IPS-15b (cell line): ENCODE measurements around the gene GNGT1.
A peak's percentile ranks its signal among the peaks of the same experiment; 100 is the strongest.
"Not testable (repeated sequence)": the region's sequence is repeated elsewhere in the genome, so short reads cannot be mapped to it uniquely, and the experiment has no call there.

Source experiments
- H3K27me3 ChIP-seq: one replicate; pipeline ENCODE4 v1.6.1; 2013; ENCODE audit warnings: low read length; ENCODE audit not compliant: control insufficient read depth, insufficient read depth
- H3K36me3 ChIP-seq: one replicate; pipeline ENCODE4 v1.6.1; 2013; ENCODE audit warnings: low read length; ENCODE audit not compliant: control insufficient read depth, insufficient read depth
- H3K4me1 ChIP-seq: one replicate; pipeline ENCODE4 v1.6.1; 2013; ENCODE audit warnings: mild to moderate bottlenecking, low read length; ENCODE audit not compliant: control insufficient read depth, insufficient read depth
- H3K4me3 ChIP-seq: one replicate; pipeline ENCODE4 v1.5.1; 2013; ENCODE audit warnings: low read depth, low read length
- H3K9ac ChIP-seq: one replicate; pipeline ENCODE4 v1.6.1; 2013; ENCODE audit warnings: low read depth, mild to moderate bottlenecking, low read length
- H3K9me3 ChIP-seq: one replicate; pipeline ENCODE4 v1.6.1; 2013; ENCODE audit warnings: mild to moderate bottlenecking, low read length; ENCODE audit not compliant: control insufficient read depth, insufficient read depth

The GNGT1 gene

GRCh38 chr7:93884541-93884940 is 21.8 kb upstream of the GNGT1 start:
- no peak overlapping the region for H3K4me3 ChIP-seq

GRCh38 chr7:93889261-93889660 is 17.1 kb upstream of the GNGT1 start:
- H3K9ac ChIP-seq: no peak overlapping the region
- H3K4me3 ChIP-seq: peak overlapping the region; percentile 89
- no peaks in the 10 kb centered on the region for H3K36me3 ChIP-seq
- H3K27me3 ChIP-seq: peaks cover 16% of the 10 kb centered on the region
- H3K4me1 ChIP-seq: peaks cover 2% of the 10 kb centered on the region
- H3K9me3 ChIP-seq: no peaks in the 10 kb centered on the region

More at GRCh38 chr7:93884541-93884940, 21.8 kb upstream of the GNGT1 start:
- Histone ChIP-seq H3K9me3 (no peaks in the 10 kb centered on the region), H3K27me3 (peaks cover 9% of the 10 kb centered on the region), H3K36me3 (no peaks in the 10 kb centered on the region), H3K4me1 (peaks cover 2% of the 10 kb centered on the region), H3K9ac (no peak overlapping the region)

DNA sequence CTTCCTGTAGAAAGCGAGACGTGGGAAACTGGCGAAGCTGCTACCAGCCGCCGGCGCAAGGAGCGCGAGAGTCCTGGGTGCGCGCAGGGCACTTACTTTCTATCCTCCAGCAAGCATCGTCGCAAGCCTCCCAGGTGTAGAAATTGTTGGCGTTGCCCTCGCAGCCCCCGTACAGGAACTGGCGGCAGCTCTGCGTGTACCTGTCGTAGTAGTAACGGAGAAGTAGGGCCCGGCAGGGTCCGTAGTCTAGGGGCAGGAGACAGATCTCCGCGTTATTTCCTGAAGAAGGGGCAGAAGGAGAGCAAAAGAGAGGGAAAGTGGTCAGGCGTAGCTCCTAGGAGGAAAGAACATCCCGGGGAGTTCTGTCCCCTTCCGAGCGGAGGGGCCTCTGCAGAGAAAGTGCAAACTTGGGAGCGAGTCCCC is 16.3 kb upstream of the GNGT1 start:
- H3K27me3 ChIP-seq: peaks cover 16% of the 10 kb centered on the region
- H3K36me3 ChIP-seq: no peaks in the 10 kb centered on the region
- no peaks in the 10 kb centered on the region for H3K9me3 ChIP-seq
- peaks cover 2% of the 10 kb centered on the region for H3K4me1 ChIP-seq
- peak overlapping the region; percentile 89 for H3K4me3 ChIP-seq
- peak overlapping the region; percentile 81 for H3K9ac ChIP-seq

GRCh38 chr7:93890464-93891068 is 15.8 kb upstream of the GNGT1 start, which contains the start of gene TFPI2:
Gene TFPI2 (minus strand): TSS chr7:93890753. CDS start chr7:93890678, 75 bp downstream.
- Histone ChIP-seq H3K27me3 (peaks cover 16% of the 10 kb centered on the region), H3K9ac (peak within 1 kb of the TSS; percentile 81), H3K36me3 (no peaks in the 10 kb centered on the region), H3K4me1 (peaks cover 2% of the 10 kb centered on the region), H3K4me3 (peak within 1 kb of the TSS; percentile 89), H3K9me3 (no peaks in the 10 kb centered on the region)

- H3K4me3 ChIP-seq: no peak overlapping the region
- H3K9ac ChIP-seq: no peak overlapping the region
- no peaks in the 10 kb centered on the region for H3K36me3 ChIP-seq
- H3K4me1 ChIP-seq: no peaks in the 10 kb centered on the region
- H3K27me3 ChIP-seq: peaks cover 8% of the 10 kb centered on the region
- H3K9me3 ChIP-seq: no peaks in the 10 kb centered on the region
Observed at GRCh38 chr7:93894426-93894825, 11.9 kb upstream of the GNGT1 start.

DNA sequence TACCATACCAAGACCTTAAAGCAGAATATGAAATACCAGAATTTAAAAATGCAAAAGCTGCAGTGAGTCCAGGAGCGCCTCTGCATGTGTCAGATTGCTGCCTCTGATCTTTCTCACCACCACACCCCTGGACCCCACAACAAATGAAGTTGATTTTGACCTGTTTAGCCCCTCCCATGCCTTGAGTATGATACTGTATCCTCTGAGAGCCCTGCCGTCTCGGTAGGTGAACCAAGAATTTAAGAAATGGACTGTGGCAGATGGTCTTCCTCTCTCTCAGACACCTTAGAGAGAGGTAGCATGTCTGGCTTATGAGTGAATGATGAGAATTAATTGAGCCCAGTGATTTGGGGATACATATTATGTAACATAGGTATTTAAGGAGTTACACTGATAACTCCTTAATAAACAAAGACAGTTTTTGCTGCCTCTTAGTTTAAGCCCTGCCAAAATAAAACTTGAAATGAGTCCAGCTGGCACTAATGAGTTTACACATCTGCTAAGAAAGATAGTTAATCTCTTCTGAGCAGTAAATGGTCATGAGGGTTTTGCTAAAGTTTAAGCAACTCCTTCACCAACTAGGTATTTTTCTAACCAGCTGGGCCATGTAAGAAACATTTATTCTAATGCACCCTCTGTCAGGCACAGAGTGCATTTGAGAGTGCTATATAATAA is 11.3 kb upstream of the GNGT1 start:
- no peaks in the 10 kb centered on the region for H3K36me3 ChIP-seq
- no peak overlapping the region for H3K4me3 ChIP-seq
- H3K9ac ChIP-seq: no peak overlapping the region
- H3K9me3 ChIP-seq: no peaks in the 10 kb centered on the region
- peaks cover 4% of the 10 kb centered on the region for H3K27me3 ChIP-seq
- no peaks in the 10 kb centered on the region for H3K4me1 ChIP-seq

GRCh38 chr7:93895859-93896600 is 10.3 kb upstream of the GNGT1 start:
- Histone ChIP-seq H3K4me1 (no peaks in the 10 kb centered on the region), H3K27me3 (peaks cover 4% of the 10 kb centered on the region), H3K36me3 (no peaks in the 10 kb centered on the region), H3K4me3 (no peak overlapping the region), H3K9ac (no peak overlapping the region), H3K9me3 (no peaks in the 10 kb centered on the region)

GRCh38 chr7:93897680-93898079 is 8.7 kb upstream of the GNGT1 start:
- no peaks in the 10 kb centered on the region for H3K27me3 ChIP-seq
- no peaks in the 10 kb centered on the region for H3K9me3 ChIP-seq
- no peaks in the 10 kb centered on the region for H3K36me3 ChIP-seq
- no peak overlapping the region for H3K9ac ChIP-seq
- no peaks in the 10 kb centered on the region for H3K4me1 ChIP-seq
- H3K4me3 ChIP-seq: no peak overlapping the region

DNA sequence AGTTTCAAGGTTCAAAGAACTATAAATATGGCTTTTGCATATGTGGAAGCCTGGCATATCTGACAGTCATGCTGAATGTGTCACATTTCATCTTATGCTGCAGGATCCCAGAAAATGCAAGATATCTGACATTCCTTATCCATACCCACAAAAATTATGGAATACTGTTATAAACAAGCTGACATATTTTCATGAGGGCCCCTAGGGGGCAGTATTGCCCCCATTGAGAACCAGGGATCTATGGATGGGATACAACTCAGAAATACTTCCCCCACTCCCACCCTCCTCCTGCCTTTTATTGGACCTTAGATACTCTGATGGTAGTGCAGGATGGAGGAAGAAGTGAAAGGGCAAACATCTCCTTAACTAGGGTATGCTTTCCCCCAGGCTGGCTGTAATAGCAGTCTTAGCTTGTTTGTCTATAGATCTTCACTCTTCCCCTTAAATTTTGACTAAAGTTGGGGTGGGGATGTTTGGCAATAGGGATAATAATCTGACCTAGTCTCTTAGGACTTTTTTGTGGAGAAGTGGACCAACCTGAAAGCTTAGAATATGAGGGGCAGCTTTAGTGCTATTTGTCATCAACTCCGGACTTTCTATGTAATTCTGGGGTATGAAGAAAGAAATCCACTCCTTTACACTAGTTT is 3.5 kb upstream of the GNGT1 start:
- Histone ChIP-seq H3K36me3 (no peaks in the 10 kb centered on the region), H3K9ac (no peak overlapping the region), H3K9me3 (no peaks in the 10 kb centered on the region), H3K4me3 (no peak overlapping the region), H3K27me3 (no peaks in the 10 kb centered on the region), H3K4me1 (no peaks in the 10 kb centered on the region)

- H3K9ac ChIP-seq: no peak overlapping the region
Observed at GRCh38 chr7:93910076-93910994, 4.0 kb downstream of the GNGT1 start.

GRCh38 chr7:93911242-93911641 is 4.9 kb downstream of the GNGT1 start:
- not testable (repeated sequence) for H3K9ac ChIP-seq, H3K9me3 ChIP-seq, H3K27me3 ChIP-seq, H3K4me3 ChIP-seq, H3K36me3 ChIP-seq, H3K4me1 ChIP-seq

More at GRCh38 chr7:93910076-93910994, 4.0 kb downstream of the GNGT1 start:
- Histone ChIP-seq H3K4me1 (no peaks in the 10 kb centered on the region), H3K27me3 (no peaks in the 10 kb centered on the region), H3K9me3 (no peaks in the 10 kb centered on the region), H3K4me3 (no peak overlapping the region), H3K36me3 (no peaks in the 10 kb centered on the region)
